ENCODE results near the gene SCN8A.

SCN8A gene

GRCh38 chr12:51840966-51841365, 249.9 kb downstream of the SCN8A start:
- DNase-seq (ENCODE audit: low read depth), result no peak
- TF ChIP-seq CTCF (conservative IDR thresholded peaks at IDR 0.05; ENCODE audit: low read length), result no peak
- H3K4me3 ChIP-seq (ENCODE audit: low read length), result no peak overlapping the region

- no peak for DNase-seq (ENCODE audit: low read depth)
- no peak for TF ChIP-seq CTCF (conservative IDR thresholded peaks at IDR 0.05; ENCODE audit: low read length)
- no peak overlapping the region for H3K4me3 ChIP-seq (ENCODE audit: low read length)
These were observed 250.7 kb downstream of the SCN8A start for GRCh38 chr12:51841727-51842126.

GRCh38 chr12:51844854-51845253, 253.8 kb downstream of the SCN8A start:
- H3K4me3 ChIP-seq (ENCODE audit: low read length), result no peak overlapping the region
- TF ChIP-seq CTCF (conservative IDR thresholded peaks at IDR 0.05; ENCODE audit: low read length), result no peak

GRCh38 chr12:51845482-51845881, 254.4 kb downstream of the SCN8A start:
- TF ChIP-seq CTCF (conservative IDR thresholded peaks at IDR 0.05; ENCODE audit: low read length), result no peak
- H3K4me3 ChIP-seq (ENCODE audit: low read length), result no peak overlapping the region
- no peak for DNase-seq (ENCODE audit: low read depth)

More at GRCh38 chr12:51844854-51845253, 253.8 kb downstream of the SCN8A start:
- DNase-seq (ENCODE audit: low read depth), result no peak

GRCh38 chr12:51846271-51846691, 255.2 kb downstream of the SCN8A start:
- no peak for TF ChIP-seq CTCF (conservative IDR thresholded peaks at IDR 0.05; ENCODE audit: low read length)
- no peak for DNase-seq (ENCODE audit: low read depth)
- H3K4me3 ChIP-seq (ENCODE audit: low read length), result no peak overlapping the region

- no peak for DNase-seq (ENCODE audit: low read depth)
- no peak for TF ChIP-seq CTCF (conservative IDR thresholded peaks at IDR 0.05; ENCODE audit: low read length)
- peak overlapping the region; percentile 49 for H3K4me3 ChIP-seq (ENCODE audit: low read length)
These were observed 256.0 kb downstream of the SCN8A start for GRCh38 chr12:51846911-51847642.

- no peak for TF ChIP-seq CTCF (conservative IDR thresholded peaks at IDR 0.05; ENCODE audit: low read length)
- no peak for DNase-seq (ENCODE audit: low read depth)
- peak overlapping the region; percentile 15 for H3K4me3 ChIP-seq (ENCODE audit: low read length)
These were observed 256.8 kb downstream of the SCN8A start for GRCh38 chr12:51847643-51848325.
